ENCODE measurements around the gene PKD1L1. TPM values are rescaled to one million over a fixed set of nuclear protein-coding genes. Genes with fewer than 3 reads are reported as not detected.

PKD1L1 gene
- total and polyA plus RNA-seq, 11 donors, result 1.1 to 3.7 (median 2.3) TPM

GRCh38 chr7:47950714-47951113 is 2.4 kb upstream of the PKD1L1 start:
- TF ChIP-seq POLR2A (IDR thresholded peaks at IDR 0.05) (no peak), CTCF (IDR thresholded peaks at IDR 0.05) (peak in 4 of 12 donors; percentile 28 to 42 (median 36))
- Histone ChIP-seq H3K36me3 (peaks cover 0 to 18% (median 12%) of the 10 kb centered on the region in 9 donors), H3K27ac (peak overlapping the region in 9 of 12 donors; percentile 32 to 93 (median 81)), H3K4me3 (no peak overlapping the region), H3K9me3 (no peaks in the 10 kb centered on the region), H3K4me1 (peaks cover 0 to 53% (median 17%) of the 10 kb centered on the region in 12 donors), H3K27me3 (no peaks in the 10 kb centered on the region)
- peak; percentile 73 to 88 (median 83) for ATAC-seq
- peak; percentile 67 to 83 (median 77) for DNase-seq
- 53 to 62% (median 62%) methylated on average over 11 of the region's 11 CpGs for WGBS, 4 donors
- intact Hi-C loops (cut with DNase I), result no loop called here

GRCh38 chr7:47949703-47950102 is 1.4 kb upstream of the PKD1L1 start:
- no peaks in the 10 kb centered on the region for H3K9me3 ChIP-seq
- DNase-seq (no peak), ATAC-seq (no peak)
- peaks cover 0 to 11% (median 7%) of the 10 kb centered on the region in 9 donors for H3K36me3 ChIP-seq
- TF ChIP-seq POLR2A (IDR thresholded peaks at IDR 0.05), result no peak
- no peak for TF ChIP-seq CTCF (IDR thresholded peaks at IDR 0.05)
- H3K4me1 ChIP-seq, result peaks cover 0 to 63% (median 19%) of the 10 kb centered on the region in 12 donors
- no peak overlapping the region for H3K4me3 ChIP-seq
- H3K27me3 ChIP-seq, result no peaks in the 10 kb centered on the region
- 78 to 82% (median 80%) methylated on average over 4 of the region's 4 CpGs for WGBS, 4 donors
- intact Hi-C loops (cut with DNase I), result loop anchor here in 3 of 10 donors (5.0 kb wide), 2 partner anchors 158 to 163 kb away; no protein-coding TSS in a partner anchor
- H3K27ac ChIP-seq, result peak overlapping the region; percentile 9 to 93 (median 78)

- H3K4me1 ChIP-seq, result peaks cover 0 to 79% (median 23%) of the 10 kb centered on the region in 12 donors
- intact Hi-C loops (cut with DNase I), result loop anchor here in 3 of 10 donors (5.0 kb wide), 2 partner anchors 160 to 165 kb away; no protein-coding TSS in a partner anchor
- ATAC-seq, result no peak
- TF ChIP-seq POLR2A (IDR thresholded peaks at IDR 0.05) (no peak), CTCF (IDR thresholded peaks at IDR 0.05) (no peak)
- WGBS, 4 donors, result 81 to 92% (median 86%) methylated on average over 7 of the region's 7 CpGs
- no peaks in the 10 kb centered on the region for H3K27me3 ChIP-seq
- peak overlapping the region in 8 of 12 donors; percentile 16 to 47 (median 30) for H3K4me3 ChIP-seq
- H3K36me3 ChIP-seq, result no peaks in the 10 kb centered on the region
- peak overlapping the region; percentile 2 to 93 (median 80) for H3K27ac ChIP-seq
- H3K9me3 ChIP-seq, result no peaks in the 10 kb centered on the region
- no peak for DNase-seq
These were observed 914 bp downstream of the PKD1L1 start for GRCh38 chr7:47947355-47947749.

GRCh38 chr7:47946581-47947354 is 1.5 kb downstream of the PKD1L1 start:
- ATAC-seq, result no peak
- TF ChIP-seq POLR2A (IDR thresholded peaks at IDR 0.05) (no peak), CTCF (IDR thresholded peaks at IDR 0.05) (no peak)
- H3K27me3 ChIP-seq, result no peaks in the 10 kb centered on the region
- 62 to 70% (median 68%) methylated on average over 7 of the region's 7 CpGs for WGBS, 4 donors
- peak overlapping the region; percentile 19 to 93 (median 80) for H3K27ac ChIP-seq
- no peaks in the 10 kb centered on the region for H3K9me3 ChIP-seq
- DNase-seq, result no peak
- no peaks in the 10 kb centered on the region for H3K36me3 ChIP-seq
- intact Hi-C loops (cut with DNase I), result loop anchor here in 3 of 10 donors (5.0 kb wide), 2 partner anchors 161 to 166 kb away; no protein-coding TSS in a partner anchor
- H3K4me3 ChIP-seq, result peak overlapping the region in 6 of 12 donors; percentile 22 to 47 (median 32)
- peaks cover 0 to 83% (median 26%) of the 10 kb centered on the region in 12 donors for H3K4me1 ChIP-seq

All from heart left ventricle (tissue), 16 donors.